Omental fat pad (tissue), 4 donors: ENCODE data around the gene HIPK2. TPM values are rescaled to one million over a fixed set of nuclear protein-coding genes. Genes with fewer than 3 reads are reported as not detected.

Experiments
- ATAC-seq: fragments of 150-250 bp; one replicate; pipeline ENCODE4 v1.9.1; 2016; ENCODE audit warnings: mild to moderate bottlenecking, moderate library complexity; ENCODE audit not compliant: low FRiP score
- DNase-seq: peaks from one replicate; pipeline ENCODE4 v3.0.0-alpha.2; 2019; ENCODE audit warnings: low spot score
- CTCF ChIP-seq, 3 donors: fragments of 450-650 bp; IDR thresholded peaks; one replicate each; pipeline ENCODE4 v1.5.1; 2016 to 2017; ENCODE audit warnings: antibody characterized with exemption in 3 of 3, mild to moderate bottlenecking in 3 of 3, moderate library complexity in 2 of 3
- total RNA-seq, 4 donors: library from RNA; depleted of rRNA; stranded (reverse); fragments of >200 nt; gene quantifications; one replicate each; pipeline ENCODE4 v1.1.0, GENCODE V29; 2016

HIPK2 gene
- total RNA-seq, 4 donors from 2014 or later, result 39.6 to 90.3 (median 70.0) TPM

GRCh38 chr7:139768249-139768824, 9.5 kb downstream of the HIPK2 start:
- ATAC-seq (no peak), DNase-seq (no peak)
- no peak for TF ChIP-seq CTCF (IDR thresholded peaks at IDR 0.05)

GRCh38 chr7:139767561-139767982, 10.2 kb downstream of the HIPK2 start:
- no peak for ATAC-seq
- no peak for DNase-seq

GRCh38 chr7:139765143-139765542, 12.7 kb downstream of the HIPK2 start:
- no peak for ATAC-seq
- DNase-seq, result no peak
- no peak for TF ChIP-seq CTCF (IDR thresholded peaks at IDR 0.05)

More at GRCh38 chr7:139767561-139767982, 10.2 kb downstream of the HIPK2 start:
- no peak for TF ChIP-seq CTCF (IDR thresholded peaks at IDR 0.05)

- no peak for TF ChIP-seq CTCF (IDR thresholded peaks at IDR 0.05)
- DNase-seq (no peak), ATAC-seq (no peak)
These were observed 14.5 kb downstream of the HIPK2 start for GRCh38 chr7:139763330-139763729.

- ATAC-seq (no peak), DNase-seq (no peak)
- no peak for TF ChIP-seq CTCF (IDR thresholded peaks at IDR 0.05)
These were observed 14.9 kb downstream of the HIPK2 start for GRCh38 chr7:139762886-139763285.

- no peak for DNase-seq
- no peak for TF ChIP-seq CTCF (IDR thresholded peaks at IDR 0.05)
- no peak for ATAC-seq
These were observed 19.4 kb downstream of the HIPK2 start for GRCh38 chr7:139758388-139758787.

GRCh38 chr7:139757968-139758367, 19.8 kb downstream of the HIPK2 start:
- no peak for DNase-seq

More at GRCh38 chr7:139757968-139758367, 19.8 kb downstream of the HIPK2 start:
- ATAC-seq, result no peak
- TF ChIP-seq CTCF (IDR thresholded peaks at IDR 0.05), result no peak
